GM23338 (cell line): ENCODE results near the gene KIF25.

Experiments used
- EZH2 ChIP-seq: fragments of 200-600 bp; sonication (generic); IDR thresholded peaks from one replicate; pipeline ENCODE4 v1.8.0; 2017; ENCODE audit warnings: antibody characterized with exemption, mild to moderate bottlenecking, low read depth; ENCODE audit not compliant: unreplicated experiment
- TF ChIP-seq, protein P1 (sequence below), 2 experiments: fragments of 200-600 bp in 1 of 2; sonication (generic) in 1 of 2; conservative IDR thresholded peaks; 2 replicates each; pipeline versions ENCODE4 v1.5.1 to v1.6.1; 2016 to 2017; ENCODE audit warnings: antibody characterized with exemption in 2 of 2, low read depth in 2 of 2, mild to moderate bottlenecking in 2 of 2, moderate library complexity in 1 of 2

DNA sequence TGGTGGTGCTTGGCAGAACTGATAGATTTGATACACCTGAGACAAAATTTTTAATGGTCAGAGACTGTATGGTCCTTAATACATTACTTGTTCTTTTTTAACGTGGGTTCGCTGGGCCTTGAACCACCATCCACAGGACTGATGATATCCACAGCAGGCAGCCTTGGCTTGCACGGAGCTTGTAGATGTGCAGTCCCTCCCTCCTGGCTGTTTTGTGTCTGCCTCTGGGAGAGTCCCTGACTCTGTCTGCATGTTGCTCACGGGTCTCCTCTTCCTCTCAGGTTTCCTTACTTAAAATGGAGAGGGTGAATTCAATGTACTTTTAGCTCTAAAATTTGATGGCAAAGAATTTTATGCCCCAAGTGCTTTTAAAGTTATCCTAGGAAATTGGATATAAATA, 17.5 kb downstream of the KIF25 start:
- TF ChIP-seq EZH2 = no peak
- TF ChIP-seq, protein P1, sequence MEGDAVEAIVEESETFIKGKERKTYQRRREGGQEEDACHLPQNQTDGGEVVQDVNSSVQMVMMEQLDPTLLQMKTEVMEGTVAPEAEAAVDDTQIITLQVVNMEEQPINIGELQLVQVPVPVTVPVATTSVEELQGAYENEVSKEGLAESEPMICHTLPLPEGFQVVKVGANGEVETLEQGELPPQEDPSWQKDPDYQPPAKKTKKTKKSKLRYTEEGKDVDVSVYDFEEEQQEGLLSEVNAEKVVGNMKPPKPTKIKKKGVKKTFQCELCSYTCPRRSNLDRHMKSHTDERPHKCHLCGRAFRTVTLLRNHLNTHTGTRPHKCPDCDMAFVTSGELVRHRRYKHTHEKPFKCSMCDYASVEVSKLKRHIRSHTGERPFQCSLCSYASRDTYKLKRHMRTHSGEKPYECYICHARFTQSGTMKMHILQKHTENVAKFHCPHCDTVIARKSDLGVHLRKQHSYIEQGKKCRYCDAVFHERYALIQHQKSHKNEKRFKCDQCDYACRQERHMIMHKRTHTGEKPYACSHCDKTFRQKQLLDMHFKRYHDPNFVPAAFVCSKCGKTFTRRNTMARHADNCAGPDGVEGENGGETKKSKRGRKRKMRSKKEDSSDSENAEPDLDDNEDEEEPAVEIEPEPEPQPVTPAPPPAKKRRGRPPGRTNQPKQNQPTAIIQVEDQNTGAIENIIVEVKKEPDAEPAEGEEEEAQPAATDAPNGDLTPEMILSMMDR (conservative IDR thresholded peaks at IDR 0.05; ENCODE audit: low read depth in 2 of 2) = no peak
